Measurements from ENCODE around the gene CNOT2.

Gene CNOT2

GRCh38 chr12:70242695-70243509 is at the start of gene CNOT2:
Gene CNOT2, plus strand, starts transcription at chr12:70243433. Its CDS starts 34,794 bp downstream, at chr12:70278227.
- TF ChIP-seq CTCF (IDR thresholded peaks at IDR 0.05; ENCODE audit: low read depth, low read length): no peak; the same call in 1 of the 2 replicates
- DNase-seq (ENCODE audit: extremely low read depth, low read depth): peak; percentile 59

GRCh38 chr12:70194076-70194475 is 49.2 kb upstream of the CNOT2 start:
- no peak for DNase-seq (ENCODE audit: extremely low read depth, low read depth)
- no peak for TF ChIP-seq CTCF (IDR thresholded peaks at IDR 0.05; ENCODE audit: low read depth, low read length)

GRCh38 chr12:70196811-70197281 is 46.4 kb upstream of the CNOT2 start:
- peak; percentile 11 for DNase-seq (ENCODE audit: extremely low read depth, low read depth)
- no peak for TF ChIP-seq CTCF (IDR thresholded peaks at IDR 0.05; ENCODE audit: low read depth, low read length)

- DNase-seq (ENCODE audit: extremely low read depth, low read depth): peak; percentile 16
- TF ChIP-seq CTCF (IDR thresholded peaks at IDR 0.05; ENCODE audit: low read depth, low read length): no peak
These were observed 45.9 kb upstream of the CNOT2 start for GRCh38 chr12:70197345-70197744.

GRCh38 chr12:70213707-70214106 is 29.5 kb upstream of the CNOT2 start:
- no peak for DNase-seq (ENCODE audit: extremely low read depth, low read depth)
- no peak for TF ChIP-seq CTCF (IDR thresholded peaks at IDR 0.05; ENCODE audit: low read depth, low read length)

- DNase-seq (ENCODE audit: extremely low read depth, low read depth): no peak
- no peak for TF ChIP-seq CTCF (IDR thresholded peaks at IDR 0.05; ENCODE audit: low read depth, low read length)
These were observed 28.1 kb upstream of the CNOT2 start for GRCh38 chr12:70214972-70215617.

- DNase-seq (ENCODE audit: extremely low read depth, low read depth): no peak
- TF ChIP-seq CTCF (IDR thresholded peaks at IDR 0.05; ENCODE audit: low read depth, low read length): no peak
These were observed 25.8 kb upstream of the CNOT2 start for GRCh38 chr12:70217416-70217815.
